Measurements from ENCODE around the gene DOLK. TPM values are rescaled to one million over a fixed set of nuclear protein-coding genes. Genes with fewer than 3 reads are reported as not detected.

The DOLK gene
- total RNA-seq, 1 donor from 2014 or later, result 14.4 TPM

GRCh38 chr9:128903079-128903461 lies 44.3 kb downstream of the DOLK start:
- DNase-seq (no peak), ATAC-seq (no peak)
- intact Hi-C loops (cut with DNase I), result no loop called here
- Histone ChIP-seq H3K36me3 (peaks cover 29% of the 10 kb centered on the region), H3K4me1 (peaks cover 46% of the 10 kb centered on the region), H3K9me3 (no peaks in the 10 kb centered on the region), H3K27ac (peak overlapping the region; percentile 75), H3K27me3 (ENCODE audit: low read depth) (no peaks in the 10 kb centered on the region), H3K4me3 (no peak overlapping the region)
- no peak for TF ChIP-seq CTCF (IDR thresholded peaks at IDR 0.05)

- H3K9me3 ChIP-seq, result no peaks in the 10 kb centered on the region
- peaks cover 49% of the 10 kb centered on the region for H3K4me1 ChIP-seq
- TF ChIP-seq CTCF (IDR thresholded peaks at IDR 0.05), result no peak
- no peaks in the 10 kb centered on the region for H3K27me3 ChIP-seq (ENCODE audit: low read depth)
- H3K4me3 ChIP-seq, result peak overlapping the region; percentile 12
- ATAC-seq (peak; percentile 57 to 77), DNase-seq (peak; percentile 66)
- intact Hi-C loops (cut with DNase I), result no loop called here
- peak overlapping the region; percentile 75 for H3K27ac ChIP-seq
- H3K36me3 ChIP-seq, result peaks cover 28% of the 10 kb centered on the region
These were observed 44.9 kb downstream of the DOLK start for GRCh38 chr9:128902351-128903078.

GRCh38 chr9:128901822-128902221 lies 45.6 kb downstream of the DOLK start:
- ATAC-seq, result peak in 1 of 2 donors; percentile 4
- peaks cover 56% of the 10 kb centered on the region for H3K4me1 ChIP-seq
- peak overlapping the region; percentile 75 for H3K27ac ChIP-seq
- no peak for DNase-seq
- H3K9me3 ChIP-seq, result no peaks in the 10 kb centered on the region
- intact Hi-C loops (cut with DNase I), result no loop called here
- H3K4me3 ChIP-seq, result no peak overlapping the region
- no peaks in the 10 kb centered on the region for H3K27me3 ChIP-seq (ENCODE audit: low read depth)
- TF ChIP-seq CTCF (IDR thresholded peaks at IDR 0.05), result no peak
- H3K36me3 ChIP-seq, result peaks cover 28% of the 10 kb centered on the region

GRCh38 chr9:128901379-128901778 lies 46.0 kb downstream of the DOLK start:
- no peak for TF ChIP-seq CTCF (IDR thresholded peaks at IDR 0.05)
- ATAC-seq, result no peak
- no peak for DNase-seq
- no peak overlapping the region for H3K4me3 ChIP-seq
- peaks cover 29% of the 10 kb centered on the region for H3K36me3 ChIP-seq
- intact Hi-C loops (cut with DNase I), result no loop called here
- H3K27me3 ChIP-seq (ENCODE audit: low read depth), result no peaks in the 10 kb centered on the region
- H3K9me3 ChIP-seq, result no peaks in the 10 kb centered on the region
- peaks cover 56% of the 10 kb centered on the region for H3K4me1 ChIP-seq
- peak overlapping the region; percentile 75 for H3K27ac ChIP-seq

GRCh38 chr9:128899566-128900322 lies 47.7 kb downstream of the DOLK start:
- Histone ChIP-seq H3K27me3 (ENCODE audit: low read depth) (no peaks in the 10 kb centered on the region), H3K27ac (peak overlapping the region; percentile 61), H3K9me3 (no peaks in the 10 kb centered on the region), H3K36me3 (peaks cover 45% of the 10 kb centered on the region), H3K4me1 (peaks cover 56% of the 10 kb centered on the region), H3K4me3 (no peak overlapping the region)
- no peak for TF ChIP-seq CTCF (IDR thresholded peaks at IDR 0.05)
- ATAC-seq, result peak; percentile 19 to 43
- no peak for DNase-seq
- intact Hi-C loops (cut with DNase I), result no loop called here
